ENCODE data around the gene CLDND1.

CLDND1 gene

DNA sequence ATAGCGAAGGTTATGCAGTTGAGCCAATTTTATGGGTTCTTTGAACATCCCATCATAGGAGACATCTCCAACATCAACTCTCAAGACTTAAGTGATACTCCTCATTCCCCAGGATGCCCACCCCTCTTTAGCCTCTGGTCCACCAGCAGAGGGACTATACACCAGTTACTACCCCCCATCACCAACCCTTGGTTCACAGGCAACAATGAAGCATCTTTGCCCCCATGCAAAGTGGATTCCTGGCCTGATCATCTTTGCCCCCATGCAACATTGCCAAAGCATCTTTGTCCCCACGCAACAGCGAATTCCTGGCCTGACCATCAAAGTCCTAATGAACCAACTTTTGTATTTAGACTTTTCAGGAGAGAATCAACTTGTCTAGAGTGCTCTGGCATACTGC lies 28.1 kb upstream of the CLDND1 start:
- Histone ChIP-seq H3K36me3 (ENCODE audit: control insufficient read depth, insufficient read depth, low read length) (no peaks in the 10 kb centered on the region), H3K9ac (ENCODE audit: low read depth, low read length) (no peak overlapping the region), H3K27ac (ENCODE audit: low read depth, low read length) (no peak overlapping the region), H3K4me1 (ENCODE audit: control insufficient read depth, insufficient read depth, low read length) (no peaks in the 10 kb centered on the region), H3K9me3 (ENCODE audit: control insufficient read depth, insufficient read depth, low read length) (no peaks in the 10 kb centered on the region), H3K27me3 (ENCODE audit: control insufficient read depth, insufficient read depth, low read length) (no peaks in the 10 kb centered on the region), H3K4me3 (ENCODE audit: low read depth, low read length) (no peak overlapping the region)

DNA sequence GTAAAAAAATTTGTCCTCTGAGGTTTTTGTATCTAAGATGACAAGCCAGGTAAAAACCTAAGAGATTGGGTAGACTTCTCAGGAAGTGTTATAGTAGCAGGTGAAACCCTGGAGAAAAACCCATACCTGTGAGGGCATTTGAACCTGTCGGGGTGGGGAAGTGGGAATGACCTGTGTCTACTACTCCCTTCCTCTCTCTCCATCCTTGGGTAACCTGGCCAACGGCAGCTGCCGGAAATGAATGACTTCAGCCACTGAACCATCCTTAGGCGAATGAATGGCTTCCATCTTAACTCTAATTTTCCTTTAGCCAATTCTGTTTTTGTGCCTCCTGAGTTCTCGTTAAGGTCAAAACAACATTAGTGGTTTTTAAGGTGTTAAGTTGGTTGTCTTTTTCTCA lies 25.8 kb upstream of the CLDND1 start:
- Histone ChIP-seq H3K9me3 (ENCODE audit: control insufficient read depth, insufficient read depth, low read length) (no peaks in the 10 kb centered on the region), H3K36me3 (ENCODE audit: control insufficient read depth, insufficient read depth, low read length) (no peaks in the 10 kb centered on the region), H3K9ac (ENCODE audit: low read depth, low read length) (no peak overlapping the region), H3K27ac (ENCODE audit: low read depth, low read length) (no peak overlapping the region), H3K4me1 (ENCODE audit: control insufficient read depth, insufficient read depth, low read length) (peaks cover 6% of the 10 kb centered on the region; the same call in 1 of the 2 replicates), H3K27me3 (ENCODE audit: control insufficient read depth, insufficient read depth, low read length) (no peaks in the 10 kb centered on the region), H3K4me3 (ENCODE audit: low read depth, low read length) (no peak overlapping the region)

DNA sequence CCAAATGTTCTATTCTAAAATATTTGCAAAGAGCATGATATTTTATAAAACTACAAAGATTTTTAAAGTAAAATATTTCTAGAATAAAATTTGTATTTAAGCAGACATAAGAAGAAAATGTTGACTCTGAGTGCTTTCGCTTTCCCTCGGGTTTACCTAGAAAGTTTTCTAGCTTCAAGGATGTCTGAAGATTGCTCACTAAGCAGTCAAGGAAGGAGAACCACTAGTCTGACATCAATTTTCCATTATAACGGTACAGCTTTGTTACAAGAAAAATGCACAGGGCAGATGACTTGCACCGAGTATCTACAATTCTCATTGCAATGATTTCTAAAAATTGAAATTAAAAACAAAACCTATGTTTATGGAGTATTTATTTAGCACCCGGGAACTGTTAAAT lies 23.2 kb upstream of the CLDND1 start:
- no peaks in the 10 kb centered on the region for H3K27me3 ChIP-seq (ENCODE audit: control insufficient read depth, insufficient read depth, low read length)
- H3K9me3 ChIP-seq (ENCODE audit: control insufficient read depth, insufficient read depth, low read length): no peaks in the 10 kb centered on the region
- no peak overlapping the region for H3K4me3 ChIP-seq (ENCODE audit: low read depth, low read length)
- peaks cover 6% of the 10 kb centered on the region; the same call in 1 of the 2 replicates for H3K4me1 ChIP-seq (ENCODE audit: control insufficient read depth, insufficient read depth, low read length)
- H3K36me3 ChIP-seq (ENCODE audit: control insufficient read depth, insufficient read depth, low read length): no peaks in the 10 kb centered on the region
- no peak overlapping the region for H3K27ac ChIP-seq (ENCODE audit: low read depth, low read length)
- H3K9ac ChIP-seq (ENCODE audit: low read depth, low read length): no peak overlapping the region

DNA sequence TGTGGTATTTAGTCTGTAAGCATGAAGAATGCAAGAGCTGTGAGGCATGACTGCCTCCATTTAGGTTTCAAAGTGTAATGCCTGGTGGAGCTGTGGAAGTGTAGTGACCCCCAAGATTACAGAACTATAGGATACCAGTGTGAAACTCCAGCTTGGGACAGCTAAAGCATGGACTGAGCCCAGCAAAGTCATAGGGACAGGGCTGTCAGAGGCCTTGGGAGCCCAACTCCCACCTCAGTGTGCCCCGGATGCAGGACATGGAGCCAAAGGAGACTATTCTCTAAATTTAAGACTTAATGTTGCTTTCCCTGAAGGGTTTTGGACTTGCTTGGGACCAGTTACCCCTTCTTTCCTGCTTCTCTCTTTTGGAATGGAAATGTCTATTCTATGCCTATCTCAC lies 19.9 kb upstream of the CLDND1 start:
- no peak overlapping the region for H3K27ac ChIP-seq (ENCODE audit: low read depth, low read length)
- no peaks in the 10 kb centered on the region for H3K36me3 ChIP-seq (ENCODE audit: control insufficient read depth, insufficient read depth, low read length)
- H3K4me1 ChIP-seq (ENCODE audit: control insufficient read depth, insufficient read depth, low read length): peaks cover 6% of the 10 kb centered on the region; the same call in 1 of the 2 replicates
- H3K9me3 ChIP-seq (ENCODE audit: control insufficient read depth, insufficient read depth, low read length): no peaks in the 10 kb centered on the region
- H3K9ac ChIP-seq (ENCODE audit: low read depth, low read length): no peak overlapping the region
- no peaks in the 10 kb centered on the region for H3K27me3 ChIP-seq (ENCODE audit: control insufficient read depth, insufficient read depth, low read length)
- H3K4me3 ChIP-seq (ENCODE audit: low read depth, low read length): no peak overlapping the region

DNA sequence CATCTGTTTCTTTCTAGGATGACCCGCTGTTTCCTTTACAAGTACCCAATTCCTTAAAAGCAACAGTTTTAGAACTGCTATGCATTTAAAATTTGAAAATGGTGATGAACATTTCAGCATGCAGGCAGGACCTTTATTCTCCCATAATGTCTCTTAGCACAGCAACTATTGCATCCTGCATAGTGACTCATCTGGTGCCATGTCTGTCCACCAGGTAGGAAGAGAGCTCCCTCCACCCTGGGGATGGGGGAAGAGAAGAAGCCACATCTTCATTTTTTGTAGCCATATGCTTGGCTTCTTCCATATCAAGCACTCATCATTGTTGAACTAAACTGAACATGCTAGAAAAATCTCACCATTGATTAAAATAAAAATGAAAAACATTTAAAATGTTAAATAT lies 19.0 kb upstream of the CLDND1 start:
- Histone ChIP-seq H3K9ac (ENCODE audit: low read depth, low read length) (no peak overlapping the region), H3K4me1 (ENCODE audit: control insufficient read depth, insufficient read depth, low read length) (peaks cover 8% of the 10 kb centered on the region; the same call in 1 of the 2 replicates), H3K9me3 (ENCODE audit: control insufficient read depth, insufficient read depth, low read length) (no peaks in the 10 kb centered on the region)

DNA sequence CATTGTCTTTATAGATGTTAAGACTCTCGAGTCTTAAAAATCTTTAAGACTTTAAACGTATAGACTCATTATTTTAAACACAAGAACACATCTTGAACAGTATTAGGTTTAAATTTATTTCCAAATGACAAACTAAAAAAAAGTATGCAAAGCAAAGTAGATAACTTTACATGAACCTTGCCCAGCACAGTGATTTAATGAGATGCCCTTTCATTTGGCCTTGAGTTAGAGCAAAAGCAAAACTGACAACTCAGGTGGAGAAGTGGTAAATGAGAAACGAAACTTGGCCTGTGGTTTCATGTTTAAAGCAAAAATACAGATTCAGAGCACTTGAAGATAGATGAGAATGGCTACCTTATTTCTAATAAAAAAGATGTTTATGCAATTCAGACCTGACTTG lies 17.6 kb upstream of the CLDND1 start:
- Histone ChIP-seq H3K9ac (ENCODE audit: low read depth, low read length) (no peak overlapping the region), H3K36me3 (ENCODE audit: control insufficient read depth, insufficient read depth, low read length) (no peaks in the 10 kb centered on the region), H3K4me1 (ENCODE audit: control insufficient read depth, insufficient read depth, low read length) (peaks cover 10% of the 10 kb centered on the region; the same call in 1 of the 2 replicates), H3K4me3 (ENCODE audit: low read depth, low read length) (no peak overlapping the region), H3K9me3 (ENCODE audit: control insufficient read depth, insufficient read depth, low read length) (no peaks in the 10 kb centered on the region), H3K27me3 (ENCODE audit: control insufficient read depth, insufficient read depth, low read length) (no peaks in the 10 kb centered on the region), H3K27ac (ENCODE audit: low read depth, low read length) (no peak overlapping the region)

More for the DNA sequence above, 19.0 kb upstream of the CLDND1 start:
- Histone ChIP-seq H3K27me3 (ENCODE audit: control insufficient read depth, insufficient read depth, low read length) (no peaks in the 10 kb centered on the region), H3K36me3 (ENCODE audit: control insufficient read depth, insufficient read depth, low read length) (no peaks in the 10 kb centered on the region), H3K27ac (ENCODE audit: low read depth, low read length) (no peak overlapping the region), H3K4me3 (ENCODE audit: low read depth, low read length) (no peak overlapping the region)

DNA sequence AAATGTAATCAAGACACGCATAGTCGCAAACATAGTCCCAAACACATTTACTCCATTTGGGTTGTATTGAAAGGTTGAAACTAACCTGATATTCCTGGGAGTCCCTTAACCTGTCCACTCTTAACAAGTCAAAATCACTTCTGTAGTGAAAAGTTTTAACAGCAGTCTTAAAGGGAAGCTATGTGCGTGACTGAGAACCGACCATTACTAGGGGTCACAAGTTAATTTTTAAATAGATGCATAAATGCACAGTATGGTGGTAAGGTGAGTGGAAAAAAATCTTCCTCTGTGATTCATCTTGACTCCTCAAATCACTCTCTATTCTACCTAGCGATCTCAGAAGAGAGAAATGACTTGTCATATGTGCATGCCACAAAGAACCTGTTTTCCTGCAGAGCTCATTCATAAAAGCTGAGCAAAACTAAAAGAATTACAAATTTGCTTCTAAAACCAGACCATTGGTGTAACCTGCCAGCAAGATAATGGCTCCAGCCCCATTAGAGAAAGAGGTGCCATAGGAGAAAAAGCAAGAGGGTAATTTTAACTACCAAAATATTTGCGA lies 13.8 kb upstream of the CLDND1 start:
- no peaks in the 10 kb centered on the region for H3K27me3 ChIP-seq (ENCODE audit: control insufficient read depth, insufficient read depth, low read length)
- no peak overlapping the region for H3K4me3 ChIP-seq (ENCODE audit: low read depth, low read length)
- H3K9me3 ChIP-seq (ENCODE audit: control insufficient read depth, insufficient read depth, low read length): no peaks in the 10 kb centered on the region
- no peak overlapping the region for H3K27ac ChIP-seq (ENCODE audit: low read depth, low read length)
- H3K4me1 ChIP-seq (ENCODE audit: control insufficient read depth, insufficient read depth, low read length): 0 out of 2 replicates have a peak, but pooled peaks cover 3% of the 10 kb centered on the region
- H3K36me3 ChIP-seq (ENCODE audit: control insufficient read depth, insufficient read depth, low read length): no peaks in the 10 kb centered on the region
- no peak overlapping the region for H3K9ac ChIP-seq (ENCODE audit: low read depth, low read length)

DNA sequence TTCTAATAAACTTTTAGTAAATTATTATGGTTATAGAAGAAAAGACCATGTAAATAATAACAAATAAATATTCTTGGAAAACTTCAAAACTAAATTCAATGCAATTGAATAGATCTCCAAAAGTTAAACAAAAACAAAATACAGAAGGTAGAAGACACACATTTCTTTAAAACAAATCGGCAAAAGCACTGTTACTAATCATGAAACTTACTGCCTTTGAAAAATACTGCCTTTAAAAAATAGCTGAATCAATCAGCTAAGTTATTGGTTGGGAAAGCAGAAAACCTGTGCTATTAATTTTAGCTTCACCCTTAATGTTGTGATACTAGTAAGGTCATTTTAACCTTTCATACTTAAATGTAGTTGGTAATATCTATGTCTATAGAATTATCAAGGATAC lies 12.0 kb upstream of the CLDND1 start:
- Histone ChIP-seq H3K27me3 (ENCODE audit: control insufficient read depth, insufficient read depth, low read length) (no peaks in the 10 kb centered on the region), H3K4me3 (ENCODE audit: low read depth, low read length) (no peak overlapping the region), H3K9ac (ENCODE audit: low read depth, low read length) (no peak overlapping the region), H3K36me3 (ENCODE audit: control insufficient read depth, insufficient read depth, low read length) (no peaks in the 10 kb centered on the region), H3K4me1 (ENCODE audit: control insufficient read depth, insufficient read depth, low read length) (0 out of 2 replicates have a peak, but pooled peaks cover 3% of the 10 kb centered on the region), H3K27ac (ENCODE audit: low read depth, low read length) (no peak overlapping the region), H3K9me3 (ENCODE audit: control insufficient read depth, insufficient read depth, low read length) (no peaks in the 10 kb centered on the region)

DNA sequence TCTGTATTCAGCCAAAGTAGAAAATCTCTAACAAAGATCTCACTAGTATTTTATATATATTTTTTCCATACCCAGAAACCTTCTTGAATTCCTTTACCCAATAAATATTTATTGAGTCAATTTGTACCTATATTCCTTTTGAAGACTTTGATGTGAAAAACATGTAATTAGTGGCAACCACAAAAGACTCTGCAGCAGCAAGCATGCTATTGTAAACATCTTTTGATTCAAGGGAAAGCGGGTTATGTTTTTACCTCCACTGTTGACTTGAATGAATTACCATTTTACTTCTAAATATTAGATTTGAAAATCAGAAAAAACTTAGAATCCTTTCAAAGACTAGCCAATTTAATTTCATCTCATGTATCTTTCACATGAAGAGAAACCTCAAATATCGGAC lies 11.5 kb upstream of the CLDND1 start:
- Histone ChIP-seq H3K4me3 (ENCODE audit: low read depth, low read length) (no peak overlapping the region), H3K4me1 (ENCODE audit: control insufficient read depth, insufficient read depth, low read length) (0 out of 2 replicates have a peak, but pooled peaks cover 3% of the 10 kb centered on the region), H3K27me3 (ENCODE audit: control insufficient read depth, insufficient read depth, low read length) (no peaks in the 10 kb centered on the region), H3K27ac (ENCODE audit: low read depth, low read length) (no peak overlapping the region), H3K9me3 (ENCODE audit: control insufficient read depth, insufficient read depth, low read length) (no peaks in the 10 kb centered on the region), H3K9ac (ENCODE audit: low read depth, low read length) (no peak overlapping the region), H3K36me3 (ENCODE audit: control insufficient read depth, insufficient read depth, low read length) (no peaks in the 10 kb centered on the region)

DNA sequence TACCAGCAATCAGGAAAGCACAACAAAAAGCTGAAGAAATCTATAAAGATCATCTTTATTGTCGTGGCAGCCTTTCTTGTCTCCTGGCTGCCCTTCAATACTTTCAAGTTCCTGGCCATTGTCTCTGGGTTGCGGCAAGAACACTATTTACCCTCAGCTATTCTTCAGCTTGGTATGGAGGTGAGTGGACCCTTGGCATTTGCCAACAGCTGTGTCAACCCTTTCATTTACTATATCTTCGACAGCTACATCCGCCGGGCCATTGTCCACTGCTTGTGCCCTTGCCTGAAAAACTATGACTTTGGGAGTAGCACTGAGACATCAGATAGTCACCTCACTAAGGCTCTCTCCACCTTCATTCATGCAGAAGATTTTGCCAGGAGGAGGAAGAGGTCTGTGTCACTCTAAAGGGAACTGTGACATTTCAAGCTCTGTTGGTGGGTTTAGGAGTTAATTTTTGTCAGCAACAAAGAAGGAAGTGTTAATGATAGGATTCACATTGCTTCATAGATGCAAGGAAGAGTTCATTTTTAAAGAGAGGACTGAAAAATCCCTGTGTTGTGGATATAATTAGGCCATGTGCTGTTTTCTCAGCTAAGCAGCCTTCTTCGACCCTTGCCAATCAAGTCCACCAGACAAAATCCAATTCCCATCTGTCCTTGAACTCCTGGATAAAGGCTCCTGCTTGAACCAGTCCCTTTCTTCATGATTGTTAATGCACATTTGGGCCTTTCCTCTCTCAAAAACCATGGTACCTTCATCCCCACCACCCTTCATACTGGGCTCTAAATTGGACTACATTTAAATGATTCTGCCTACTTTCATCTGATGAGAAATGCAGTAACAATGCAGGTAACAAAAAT lies 10.2 kb upstream of the CLDND1 start:
- H3K9me3 ChIP-seq (ENCODE audit: control insufficient read depth, insufficient read depth, low read length): no peaks in the 10 kb centered on the region
- H3K27ac ChIP-seq (ENCODE audit: low read depth, low read length): no peak overlapping the region
- H3K9ac ChIP-seq (ENCODE audit: low read depth, low read length): no peak overlapping the region
- no peaks in the 10 kb centered on the region for H3K27me3 ChIP-seq (ENCODE audit: control insufficient read depth, insufficient read depth, low read length)
- no peaks in the 10 kb centered on the region for H3K36me3 ChIP-seq (ENCODE audit: control insufficient read depth, insufficient read depth, low read length)
- peaks cover 9% of the 10 kb centered on the region for H3K4me1 ChIP-seq (ENCODE audit: control insufficient read depth, insufficient read depth, low read length)
- H3K4me3 ChIP-seq (ENCODE audit: low read depth, low read length): no peak overlapping the region

DNA sequence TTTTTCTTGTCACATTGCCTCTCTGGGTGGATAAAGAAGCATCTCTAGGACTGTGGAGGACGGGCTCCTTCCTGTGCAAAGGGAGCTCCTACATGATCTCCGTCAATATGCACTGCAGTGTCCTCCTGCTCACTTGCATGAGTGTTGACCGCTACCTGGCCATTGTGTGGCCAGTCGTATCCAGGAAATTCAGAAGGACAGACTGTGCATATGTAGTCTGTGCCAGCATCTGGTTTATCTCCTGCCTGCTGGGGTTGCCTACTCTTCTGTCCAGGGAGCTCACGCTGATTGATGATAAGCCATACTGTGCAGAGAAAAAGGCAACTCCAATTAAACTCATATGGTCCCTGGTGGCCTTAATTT lies 9.6 kb upstream of the CLDND1 start:
- Histone ChIP-seq H3K4me3 (ENCODE audit: low read depth, low read length) (no peak overlapping the region), H3K27me3 (ENCODE audit: control insufficient read depth, insufficient read depth, low read length) (no peaks in the 10 kb centered on the region), H3K36me3 (ENCODE audit: control insufficient read depth, insufficient read depth, low read length) (no peaks in the 10 kb centered on the region), H3K9me3 (ENCODE audit: control insufficient read depth, insufficient read depth, low read length) (no peaks in the 10 kb centered on the region), H3K4me1 (ENCODE audit: control insufficient read depth, insufficient read depth, low read length) (peaks cover 9% of the 10 kb centered on the region), H3K9ac (ENCODE audit: low read depth, low read length) (no peak overlapping the region), H3K27ac (ENCODE audit: low read depth, low read length) (no peak overlapping the region)
